Tibial artery (tissue), 4 donors: ENCODE results near the gene SLC9A5.
A peak's percentile ranks its signal among the peaks of the same experiment; 100 is the strongest.

ENCODE experiments used
- DNase-seq, 2 donors: peaks; one replicate each; pipeline ENCODE4 v3.0.0-alpha.2; 2019
- H3K27ac ChIP-seq, 2 donors: fragments of 200-600 bp; sonication (generic) in 1 of 2; 1 replicate in 1 of 2; 2 replicates in 1 of 2; pipeline ENCODE4 v1.5.1; 2018 to 2019; ENCODE audit warnings: mild to moderate bottlenecking in 1 of 2
- H3K27me3 ChIP-seq, 2 donors: fragments of 200-600 bp; sonication (generic) in 1 of 2; one replicate each; pipeline versions ENCODE4 v1.5.1 to v1.6.0; 2016 to 2019
- H3K36me3 ChIP-seq, 3 donors: fragments of 200-600 bp; sonication (generic) in 2 of 3; one replicate each; pipeline ENCODE4 v1.5.1; 2016 to 2019; ENCODE audit warnings: mild to moderate bottlenecking in 2 of 3
- H3K4me1 ChIP-seq, 4 donors: fragments of 200-600 bp; sonication (generic) in 2 of 4; 1 replicate in 3 of 4; 2 replicates in 1 of 4; pipeline ENCODE4 v1.5.1; 2016 to 2019
- H3K4me3 ChIP-seq, 2 donors: fragments of 200-600 bp; sonication (generic) in 1 of 2; 1 replicate in 1 of 2; 2 replicates in 1 of 2; pipeline ENCODE4 v1.5.1; 2018 to 2019; ENCODE audit warnings: mild to moderate bottlenecking in 2 of 2
- H3K9me3 ChIP-seq, 3 donors: fragments of 200-600 bp; sonication (generic) in 1 of 3; one replicate each; pipeline ENCODE4 v1.5.1; 2016 to 2019
- intact Hi-C: fragments of 100-400 bp; cut with DNase I; formaldehyde crosslinking; loops from one replicate; pipeline ENCODE4 v1.15.0; 2023; ENCODE audit warnings: low total_unique reads
- TF ChIP-seq, protein P1 (sequence below), 2 experiments: fragments of 200-600 bp in 1 of 2; fragments of 450-650 bp in 1 of 2; IDR thresholded peaks; one replicate each; pipeline ENCODE4 v1.5.1; 2017 to 2019; ENCODE audit warnings: antibody characterized with exemption in 2 of 2, mild to moderate bottlenecking in 1 of 2, moderate library complexity in 1 of 2

Gene SLC9A5

DNA sequence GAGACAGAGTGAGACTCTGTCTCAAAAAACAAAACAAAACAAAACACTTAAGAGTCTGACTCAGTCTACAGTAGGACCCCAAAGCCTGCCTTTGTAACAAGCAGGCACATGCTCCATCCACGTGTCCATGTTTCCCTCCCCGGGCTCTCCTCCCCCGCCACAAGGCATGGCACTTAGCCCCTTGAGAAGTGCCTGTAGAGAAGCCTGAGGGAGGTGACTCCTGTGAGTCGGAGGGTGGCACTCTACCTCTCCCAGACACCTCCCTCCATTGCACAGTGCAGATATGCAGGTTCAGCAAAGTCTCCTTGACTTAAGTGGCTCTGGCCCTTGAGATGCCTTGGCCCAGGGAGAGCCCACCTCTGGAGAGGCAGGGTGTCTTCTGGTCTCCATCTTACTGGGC lies 8.3 kb upstream of the SLC9A5 start:
- TF ChIP-seq, protein P1, sequence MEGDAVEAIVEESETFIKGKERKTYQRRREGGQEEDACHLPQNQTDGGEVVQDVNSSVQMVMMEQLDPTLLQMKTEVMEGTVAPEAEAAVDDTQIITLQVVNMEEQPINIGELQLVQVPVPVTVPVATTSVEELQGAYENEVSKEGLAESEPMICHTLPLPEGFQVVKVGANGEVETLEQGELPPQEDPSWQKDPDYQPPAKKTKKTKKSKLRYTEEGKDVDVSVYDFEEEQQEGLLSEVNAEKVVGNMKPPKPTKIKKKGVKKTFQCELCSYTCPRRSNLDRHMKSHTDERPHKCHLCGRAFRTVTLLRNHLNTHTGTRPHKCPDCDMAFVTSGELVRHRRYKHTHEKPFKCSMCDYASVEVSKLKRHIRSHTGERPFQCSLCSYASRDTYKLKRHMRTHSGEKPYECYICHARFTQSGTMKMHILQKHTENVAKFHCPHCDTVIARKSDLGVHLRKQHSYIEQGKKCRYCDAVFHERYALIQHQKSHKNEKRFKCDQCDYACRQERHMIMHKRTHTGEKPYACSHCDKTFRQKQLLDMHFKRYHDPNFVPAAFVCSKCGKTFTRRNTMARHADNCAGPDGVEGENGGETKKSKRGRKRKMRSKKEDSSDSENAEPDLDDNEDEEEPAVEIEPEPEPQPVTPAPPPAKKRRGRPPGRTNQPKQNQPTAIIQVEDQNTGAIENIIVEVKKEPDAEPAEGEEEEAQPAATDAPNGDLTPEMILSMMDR (IDR thresholded peaks at IDR 0.05), result no peak
- intact Hi-C loops, result no loop called here
- peaks cover 0 to 49% (median 39%) of the 10 kb centered on the region in 4 donors for H3K4me1 ChIP-seq
- peaks cover 9 to 41% (median 40%) of the 10 kb centered on the region in 3 donors for H3K36me3 ChIP-seq
- no peaks in the 10 kb centered on the region for H3K27me3 ChIP-seq
- H3K9me3 ChIP-seq, result no peaks in the 10 kb centered on the region
- peak in 1 of 2 donors; percentile 20 for DNase-seq
- H3K4me3 ChIP-seq, result no peak overlapping the region
- H3K27ac ChIP-seq, result peak overlapping the region; percentile 65 to 81

- peaks cover 9 to 34% (median 32%) of the 10 kb centered on the region in 3 donors for H3K36me3 ChIP-seq
- peak overlapping the region; percentile 65 to 81 for H3K27ac ChIP-seq
- TF ChIP-seq, protein P1 (IDR thresholded peaks at IDR 0.05), result no peak
- H3K4me1 ChIP-seq, result peaks cover 0 to 56% (median 45%) of the 10 kb centered on the region in 4 donors
- DNase-seq, result peak; percentile 68 to 87
- H3K27me3 ChIP-seq, result no peaks in the 10 kb centered on the region
- intact Hi-C loops, result no loop called here
- no peaks in the 10 kb centered on the region for H3K9me3 ChIP-seq
- no peak overlapping the region for H3K4me3 ChIP-seq
Observed at GRCh38 chr16:67241008-67241900, 7.5 kb upstream of the SLC9A5 start.

- H3K4me1 ChIP-seq, result peaks cover 0 to 62% (median 49%) of the 10 kb centered on the region in 4 donors
- H3K4me3 ChIP-seq, result no peak overlapping the region
- no peaks in the 10 kb centered on the region for H3K27me3 ChIP-seq
- peak overlapping the region; percentile 65 to 81 for H3K27ac ChIP-seq
- intact Hi-C loops, result no loop called here
- no peaks in the 10 kb centered on the region for H3K9me3 ChIP-seq
- DNase-seq, result peak in 1 of 2 donors; percentile 20
- TF ChIP-seq, protein P1 (IDR thresholded peaks at IDR 0.05), result no peak
- peaks cover 5 to 24% (median 23%) of the 10 kb centered on the region in 3 donors for H3K36me3 ChIP-seq
Observed at GRCh38 chr16:67242138-67242730, 6.5 kb upstream of the SLC9A5 start.

- H3K36me3 ChIP-seq, result peaks cover 0 to 12% (median 10%) of the 10 kb centered on the region in 3 donors
- TF ChIP-seq, protein P1 (IDR thresholded peaks at IDR 0.05), result no peak
- H3K4me1 ChIP-seq, result peaks cover 0 to 71% (median 58%) of the 10 kb centered on the region in 4 donors
- no peak overlapping the region for H3K4me3 ChIP-seq
- no peaks in the 10 kb centered on the region for H3K9me3 ChIP-seq
- peaks cover 0 to 4% of the 10 kb centered on the region in 2 donors for H3K27me3 ChIP-seq
- peak overlapping the region; percentile 75 to 83 for H3K27ac ChIP-seq
- intact Hi-C loops, result no loop called here
- DNase-seq, result peak in 1 of 2 donors; percentile 42
Observed at GRCh38 chr16:67243481-67243880, 5.3 kb upstream of the SLC9A5 start.

- intact Hi-C loops, result loop anchor here (2.0 kb wide), 1 partner anchor 16 kb away; no protein-coding TSS in a partner anchor
- Histone ChIP-seq H3K27ac (peak overlapping the region; percentile 75 to 83), H3K9me3 (no peaks in the 10 kb centered on the region), H3K27me3 (peaks cover 0 to 15% of the 10 kb centered on the region in 2 donors), H3K4me3 (no peak overlapping the region), H3K4me1 (peaks cover 0 to 82% (median 68%) of the 10 kb centered on the region in 4 donors), H3K36me3 (peaks cover 0 to under 1% (median 0%) of the 10 kb centered on the region in 3 donors)
- TF ChIP-seq, protein P1 (IDR thresholded peaks at IDR 0.05), result no peak
- DNase-seq, result peak; percentile 81 to 86
Observed at GRCh38 chr16:67244387-67245185, 4.2 kb upstream of the SLC9A5 start.
